H1 (cell line): ENCODE data around the gene EXOSC1. TPM values are rescaled to one million over a fixed set of nuclear protein-coding genes. Genes with fewer than 3 reads are reported as not detected.

Experiments used
- CTCF ChIA-PET: fragments of 300-600 bp; sonication (Branson Sonifier 250); formaldehyde crosslinking; loops from one replicate; lab custom pipeline; 2021; ENCODE audit not compliant: partially characterized antibody; lab: Charles Lee
- POLR2A ChIA-PET: fragments of 300-600 bp; sonication (Branson Sonifier 250); formaldehyde crosslinking; loops from one replicate; lab custom pipeline; 2021; ENCODE audit warnings: inconsistent platforms; ENCODE audit not compliant: partially characterized antibody; lab: Charles Lee
- DNase-seq, 2 experiments: peaks; one replicate each; pipeline versions ENCODE4 v3.0.0 to v3.0.0-alpha.2; 2010 to 2022; ENCODE audit warnings: low spot score in 2 of 2, low read depth in 1 of 2, mixed read lengths in 1 of 2
- FAIRE-seq: peaks from 2 replicates; lab custom pipeline; 2011; peaks lifted over from hg19 to GRCh38; lab: Jason Lieb, UNC
- H2AFZ ChIP-seq: 2 replicates; pipeline ENCODE4 v1.8.1; 2012; ENCODE audit warnings: low read length, inconsistent platforms
- H2AK5ac ChIP-seq: 2 replicates; pipeline ENCODE4 v1.6.1; 2013; ENCODE audit warnings: low read depth, low read length
- H2BK120ac ChIP-seq: replicated peaks from 2 replicates; pipeline ENCODE3; 2013; ENCODE audit warnings: low read depth, low read length, inconsistent platforms
- H2BK12ac ChIP-seq: 2 replicates; pipeline ENCODE4 v1.6.1; 2013; ENCODE audit warnings: low read depth, low read length
- H2BK15ac ChIP-seq: 2 replicates; pipeline ENCODE4 v1.6.1; 2013; ENCODE audit warnings: low read length
- H2BK20ac ChIP-seq: 2 replicates; pipeline ENCODE4 v1.6.1; 2013; ENCODE audit warnings: low read length
- H2BK5ac ChIP-seq: 2 replicates; pipeline ENCODE4 v1.6.1; 2013; ENCODE audit warnings: low read depth, low read length
- H3K14ac ChIP-seq: 2 replicates; pipeline ENCODE4 v1.6.1; 2013; ENCODE audit warnings: inconsistent platforms; ENCODE audit not compliant: insufficient read length
- H3K18ac ChIP-seq: 2 replicates; pipeline ENCODE4 v1.6.1; 2013; ENCODE audit warnings: low read length; ENCODE audit errors: extremely low read depth
- H3K23ac ChIP-seq: 2 replicates; pipeline ENCODE4 v1.6.1; 2013; ENCODE audit warnings: inconsistent platforms; ENCODE audit not compliant: insufficient read length
- H3K23me2 ChIP-seq: 2 replicates; pipeline ENCODE4 v1.6.1; 2013; ENCODE audit warnings: low read depth, low read length
- H3K27ac ChIP-seq: 2 replicates; pipeline ENCODE4 v1.6.1; 2011; ENCODE audit warnings: low read depth, low read length, inconsistent platforms
- H3K27me3 ChIP-seq, 4 experiments: replicated peaks in 1 of 4; 1 replicate in 1 of 4; 2 replicates in 3 of 4; pipeline versions ENCODE4 v1.6.1 to v1.8.1; 2011 to 2013; ENCODE audit warnings: low read length in 3 of 4, mild to moderate bottlenecking in 3 of 4, inconsistent platforms in 2 of 4, mixed read lengths in 2 of 4, moderate library complexity in 1 of 4; ENCODE audit not compliant: control insufficient read depth in 3 of 4, insufficient read depth in 3 of 4; ENCODE audit errors: extremely low read depth in 1 of 4
- H3K36me3 ChIP-seq, 4 experiments: 2 replicates each; pipeline versions ENCODE4 v1.6.1 to v1.8.1; 2011 to 2013; ENCODE audit warnings: mild to moderate bottlenecking in 4 of 4, low read length in 3 of 4, moderate library complexity in 2 of 4, control low read depth in 1 of 4, inconsistent platforms in 1 of 4; ENCODE audit not compliant: insufficient read depth in 4 of 4, control insufficient read depth in 2 of 4
- H3K4ac ChIP-seq: replicated peaks from 2 replicates; pipeline ENCODE3; 2013; ENCODE audit warnings: low read length, low read depth, mixed read lengths, inconsistent platforms; ENCODE audit not compliant: insufficient read length
- H3K4me1 ChIP-seq, 4 experiments: replicated peaks in 1 of 4; 1 replicate in 1 of 4; 2 replicates in 3 of 4; pipeline versions ENCODE4 v1.6.1 to v1.8.1; 2011 to 2013; ENCODE audit warnings: low read length in 3 of 4, inconsistent platforms in 2 of 4, mixed read lengths in 1 of 4; ENCODE audit not compliant: insufficient read depth in 4 of 4, control insufficient read depth in 3 of 4
- H3K4me2 ChIP-seq, 2 experiments: 2 replicates each; pipeline versions ENCODE4 v1.6.1 to v1.8.1; 2011 to 2013; ENCODE audit warnings: low read depth in 2 of 2, low read length in 2 of 2, control low read depth in 1 of 2, inconsistent platforms in 1 of 2, mild to moderate bottlenecking in 1 of 2; ENCODE audit not compliant: insufficient read depth in 1 of 2
- H3K4me3 ChIP-seq, 4 experiments: fragments of 200-600, 300-600 bp in 1 of 4; sonication (generic), shearing (Covaris generic), sonication (Bioruptor Twin) in 1 of 4; 2 replicates each; pipeline versions ENCODE4 v1.5.1 to v1.8.1; 2011 to 2016; ENCODE audit warnings: low read length in 4 of 4, low read depth in 3 of 4, control low read depth in 2 of 4, inconsistent platforms in 2 of 4, mild to moderate bottlenecking in 2 of 4, mixed read lengths in 1 of 4, moderate library complexity in 1 of 4; ENCODE audit not compliant: insufficient read depth in 2 of 4; ENCODE audit errors: extremely low read depth in 1 of 4
- H3K56ac ChIP-seq: replicated peaks from 2 replicates; pipeline ENCODE3; 2013; ENCODE audit warnings: low read depth, mild to moderate bottlenecking, mixed read lengths, low read length, inconsistent platforms; ENCODE audit not compliant: insufficient read length
- H3K79me1 ChIP-seq: 2 replicates; pipeline ENCODE4 v1.6.1; 2013; ENCODE audit warnings: low read depth, low read length, control low read depth
- H3K79me2 ChIP-seq, 2 experiments: 2 replicates each; pipeline versions ENCODE4 v1.6.1 to v1.8.1; 2012 to 2013; ENCODE audit warnings: low read length in 2 of 2, mild to moderate bottlenecking in 2 of 2, inconsistent platforms in 1 of 2; ENCODE audit not compliant: insufficient read depth in 2 of 2, control insufficient read depth in 1 of 2
- H3K9ac ChIP-seq, 4 experiments: replicated peaks in 1 of 4; 1 replicate in 1 of 4; 2 replicates in 3 of 4; pipeline versions ENCODE4 v1.6.1 to v1.8.1; 2011 to 2013; ENCODE audit warnings: low read depth in 3 of 4, low read length in 3 of 4, control low read depth in 2 of 4, mild to moderate bottlenecking in 2 of 4, moderate library complexity in 2 of 4, inconsistent platforms in 1 of 4; ENCODE audit errors: extremely low read depth in 1 of 4
- H3K9me3 ChIP-seq, 2 experiments: 2 replicates each; pipeline versions ENCODE4 v1.6.1 to v1.8.1; 2012 to 2013; ENCODE audit warnings: mild to moderate bottlenecking in 2 of 2, moderate library complexity in 2 of 2, control low read depth in 1 of 2, inconsistent platforms in 1 of 2, low read depth in 1 of 2, low read length in 1 of 2, mixed read lengths in 1 of 2; ENCODE audit not compliant: insufficient read depth in 2 of 2
- H4K20me1 ChIP-seq, 2 experiments: replicated peaks in 1 of 2; 2 replicates each; pipeline versions ENCODE3 to v1.8.1; 2011 to 2013; ENCODE audit warnings: inconsistent platforms in 2 of 2, low read length in 2 of 2, mild to moderate bottlenecking in 1 of 2; ENCODE audit not compliant: insufficient read depth in 2 of 2, control insufficient read depth in 1 of 2
- H4K5ac ChIP-seq: 2 replicates; pipeline ENCODE4 v1.6.1; 2013; ENCODE audit warnings: low read length, low read depth, mixed read lengths, inconsistent platforms; ENCODE audit not compliant: insufficient read length
- H4K8ac ChIP-seq: 2 replicates; pipeline ENCODE4 v1.8.0; 2013; ENCODE audit warnings: mild to moderate bottlenecking, moderate library complexity, low read length, inconsistent platforms; ENCODE audit not compliant: insufficient read depth; ENCODE audit errors: extremely low read depth
- H4K91ac ChIP-seq: replicated peaks from 2 replicates; pipeline ENCODE3; 2013; ENCODE audit warnings: low read length, mixed read lengths, inconsistent platforms; ENCODE audit not compliant: insufficient read length
- ATF2 ChIP-seq: IDR thresholded peaks from 2 replicates; pipeline ENCODE4 v1.6.1; 2012; ENCODE audit warnings: low read length, inconsistent platforms
- EZH2 ChIP-seq: fragments of 200-600 bp; sonication (generic); IDR thresholded peaks from 2 replicates; pipeline ENCODE4 v1.7.1; 2012; ENCODE audit warnings: low read depth, mild to moderate bottlenecking, moderate library complexity, low read length, inconsistent platforms; ENCODE audit not compliant: severe bottlenecking
- MAFK ChIP-seq: IDR thresholded peaks from 2 replicates; pipeline ENCODE4 v1.6.1; 2012; ENCODE audit warnings: low read depth, mild to moderate bottlenecking, improper control_type of control experiment, low read length
- NRF1 ChIP-seq: IDR thresholded peaks from 2 replicates; pipeline ENCODE4 v1.6.1; 2011; ENCODE audit warnings: mild to moderate bottlenecking, low read depth, low read length, improper control_type of control experiment
- RBBP5 ChIP-seq: IDR thresholded peaks from 2 replicates; pipeline ENCODE4 v1.7.1; 2012; ENCODE audit warnings: low read depth, mild to moderate bottlenecking, inconsistent platforms, low read length, moderate library complexity, borderline replicate concordance
- RFX5 ChIP-seq: IDR thresholded peaks from 2 replicates; pipeline ENCODE4 v1.6.1; 2011; ENCODE audit warnings: low read depth, low read length, improper control_type of control experiment, borderline replicate concordance
- SAP30 ChIP-seq: fragments of 300-600 bp; sonication (generic); IDR thresholded peaks from 2 replicates; pipeline ENCODE4 v1.7.1; 2012; ENCODE audit warnings: low read length, moderate library complexity, mild to moderate bottlenecking, inconsistent platforms; ENCODE audit not compliant: insufficient read depth, insufficient replicate concordance
- SRF ChIP-seq: IDR thresholded peaks from 2 replicates; pipeline ENCODE4 v1.6.1; 2011; ENCODE audit warnings: mild to moderate bottlenecking, low read depth, low read length, moderate library complexity
- ZNF274 ChIP-seq: IDR thresholded peaks from 2 replicates; pipeline ENCODE4 v1.7.0; 2012; ENCODE audit warnings: low read length, borderline replicate concordance; ENCODE audit errors: extremely low read depth
- WGBS, 2 experiments: shearing (Covaris generic) in 1 of 2; methylation state at CpG; one replicate each; pipeline versions ENCODE4 v1.1.6 to v1.1.7; 2013 to 2015; ENCODE audit warnings: low lambda C conversion rate in 2 of 2, mixed read lengths in 2 of 2, inconsistent platforms in 1 of 2, low coverage in 1 of 2, missing lambda C conversion rate in 1 of 2; ENCODE audit not compliant: insufficient replicate concordance in 2 of 2, insufficient coverage in 1 of 2, insufficient read length in 1 of 2; ENCODE audit errors: extremely low coverage in 1 of 2, missing lambda C conversion rate in 1 of 2; 5-methylcytosine and 5-hydroxymethylcytosine counted together
- polyA plus RNA-seq, 7 experiments: library from polyadenylated mRNA; depleted of rRNA in 3 of 7; stranded (reverse) in 5 of 7; unstranded in 2 of 7; fragments of >200 nt in 5 of 7; fragments of 200-250 nt in 2 of 7; gene quantifications; 1 replicate in 5 of 7; 2 replicates in 1 of 7; 4 replicates in 1 of 7; pipeline versions ENCODE4 v1.2.1 to v1.2.3, GENCODE V29; 2011 to 2013; ENCODE audit warnings: missing spikeins in 2 of 7, mixed read lengths in 2 of 7
- total RNA-seq: library from RNA; stranded (reverse); fragmentation: NEBNext Ultra II Directional; extraction: Animal tissue kit (Norgen Biotek cat#: 25700); gene quantifications from 2 replicates; pipeline ENCODE4 v1.2.1, GENCODE V29; 2021

The EXOSC1 gene
- total and polyA plus RNA-seq, 2 of the 8 experiments (the other 6 are each of a cell fraction or from before 2014, with no cell fraction given), result 52.1 to 68.1 TPM

DNA sequence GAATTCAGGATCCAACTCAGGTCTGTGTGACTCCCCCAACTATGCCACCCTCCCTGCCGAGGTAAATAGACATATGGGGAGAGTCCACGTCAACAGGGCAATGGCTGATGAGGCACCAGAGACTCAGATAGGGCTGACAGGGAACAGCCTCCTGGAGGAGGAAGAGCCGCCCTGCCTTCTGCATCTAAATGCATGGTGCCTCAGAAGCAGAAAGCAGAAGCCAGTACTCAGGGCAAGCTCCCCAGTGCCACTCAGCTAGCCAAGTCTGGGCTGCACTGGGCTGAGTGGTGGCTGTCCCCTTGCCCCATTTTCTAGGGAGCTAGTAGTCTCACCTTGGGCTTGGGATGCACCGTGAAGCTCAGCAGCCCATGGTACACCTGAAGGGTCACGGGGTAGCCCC lies 55.7 kb downstream of the EXOSC1 start:
- Histone ChIP-seq H3K27ac (no peak overlapping the region), H3K9me3 (no peaks in the 10 kb centered on the region), H3K79me1 (no peaks in the 10 kb centered on the region), H3K56ac (no peak overlapping the region), H3K4ac (no peak overlapping the region), H3K23me2 (no peaks in the 10 kb centered on the region), H3K79me2 (no peaks in the 10 kb centered on the region), H2BK20ac (no peak overlapping the region), H3K9ac (no peak overlapping the region), H4K5ac (no peak overlapping the region), H3K18ac (no peak overlapping the region), H3K4me3 (no peak overlapping the region), H2BK15ac (no peak overlapping the region), H3K4me2 (no peak overlapping the region), H4K20me1 (peaks cover 0 to 3% of the 10 kb centered on the region in 2 experiments), H2BK12ac (no peak overlapping the region), H3K14ac (no peak overlapping the region), H4K8ac (no peak overlapping the region), H2BK5ac (no peak overlapping the region; the same call in 1 of the 2 replicates), H3K4me1 (no peaks in the 10 kb centered on the region), H3K23ac (no peak overlapping the region), H3K36me3 (peaks cover 13 to 65% (median 46%) of the 10 kb centered on the region in 4 experiments; a peak in 7 of 8 replicates), H4K91ac (no peak overlapping the region), H2BK120ac (no peak overlapping the region), H3K27me3 (no peaks in the 10 kb centered on the region), H2AK5ac (no peak overlapping the region), H2AFZ (no peak overlapping the region)
- FAIRE-seq (no peak), DNase-seq (no peak)
- TF ChIP-seq NRF1, result no peak
- TF ChIP-seq SAP30, result no peak
- no peak for TF ChIP-seq EZH2
- no peak for TF ChIP-seq ATF2
- no peak for TF ChIP-seq SRF
- no peak for TF ChIP-seq RBBP5
- no peak for TF ChIP-seq RFX5
- no peak for TF ChIP-seq MAFK
- no peak for TF ChIP-seq ZNF274
- ChIA-PET POLR2A (interaction anchor here (1.1 to 1.2 kb wide), 2 partner anchors 10 to 18 kb away, joined by 4 read pairs; no protein-coding TSS in a partner anchor), CTCF (interaction anchor here (1.2 to 1.9 kb wide), 2 partner anchors 11 to 18 kb away, joined by 3 to 5 read pairs; partner anchors contain the start of gene RRP12)
- 90% methylated on average over 5 of the region's 5 CpGs; no CpG with 5 or more reads in 1 of the 2 experiments for WGBS, 2 experiments
